Endothelial cell of umbilical vein (primary cell): ENCODE results near the gene LRCH1. TPM values are rescaled to one million over a fixed set of nuclear protein-coding genes. Genes with fewer than 3 reads are reported as not detected.
A peak's percentile ranks its signal among the peaks of the same experiment; 100 is the strongest.

ENCODE experiments used
- BruUV-seq: library from RNA; stranded (reverse); fragments of 400-500 nt; replicated peaks from 2 replicates; lab custom pipeline; 2021; lab: Mats Ljungman, UMichigan
- CTCF ChIA-PET: fragments of 300-600, 350-600 bp; sonication (Branson Sonifier 250); formaldehyde crosslinking; loops from one replicate; lab custom pipeline; 2021; ENCODE audit warnings: antibody characterized with exemption, inconsistent platforms; lab: Charles Lee
- POLR2A ChIA-PET: fragments of 300-600, 350-600 bp; sonication (Branson Sonifier 250); formaldehyde crosslinking; loops from one replicate; lab custom pipeline; 2021; ENCODE audit warnings: antibody characterized with exemption, inconsistent platforms; lab: Charles Lee
- DNase-seq: peaks from one replicate; pipeline ENCODE4 v3.0.0-alpha.2; 2011; ENCODE audit warnings: low read depth, low spot score
- FAIRE-seq: peaks from 2 replicates; lab custom pipeline; 2011; peaks lifted over from hg19 to GRCh38; lab: Jason Lieb, UNC
- H2AFZ ChIP-seq: 2 replicates; pipeline ENCODE4 v1.6.0; 2012; ENCODE audit warnings: low read depth, low read length, control low read depth, inconsistent platforms
- H3K27ac ChIP-seq: 2 replicates; pipeline ENCODE4 v1.5.1; 2011; ENCODE audit warnings: low read depth, mild to moderate bottlenecking, control low read depth, low read length, moderate library complexity; ENCODE audit not compliant: insufficient read depth
- H3K27me3 ChIP-seq, 2 experiments: 2 replicates each; pipeline versions ENCODE4 v1.6.0 to v1.6.1; 2011; ENCODE audit warnings: low read length in 2 of 2, mixed read lengths in 1 of 2; ENCODE audit not compliant: control insufficient read depth in 2 of 2, insufficient read depth in 2 of 2
- H3K36me3 ChIP-seq, 2 experiments: 2 replicates in 1 of 2; 3 replicates in 1 of 2; pipeline ENCODE4 v1.5.1; 2011; ENCODE audit warnings: low read length in 2 of 2, mild to moderate bottlenecking in 1 of 2, moderate library complexity in 1 of 2; ENCODE audit not compliant: control insufficient read depth in 2 of 2, insufficient read depth in 2 of 2; ENCODE audit errors: extremely low read depth in 1 of 2
- H3K4me1 ChIP-seq: 3 replicates; pipeline ENCODE4 v1.5.1; 2011; ENCODE audit warnings: mild to moderate bottlenecking, low read length; ENCODE audit not compliant: control insufficient read depth, insufficient read depth; ENCODE audit errors: extremely low read depth
- H3K4me2 ChIP-seq: 2 replicates; pipeline ENCODE4 v1.6.1; 2011; ENCODE audit warnings: low read length, control low read depth, mixed read lengths; ENCODE audit not compliant: insufficient read depth
- H3K4me3 ChIP-seq, 3 experiments: fragments of 200-600 bp in 1 of 3; sonication (generic), shearing (Covaris generic) in 1 of 3; replicated peaks in 1 of 3; 2 replicates each; pipeline ENCODE4 v1.5.1; 2011 to 2016; ENCODE audit warnings: control low read depth in 3 of 3, low read length in 3 of 3, mild to moderate bottlenecking in 2 of 3, inconsistent platforms in 1 of 3, low read depth in 1 of 3, moderate library complexity in 1 of 3; ENCODE audit not compliant: insufficient read depth in 1 of 3
- H3K79me2 ChIP-seq: 2 replicates; pipeline ENCODE4 v1.6.0; 2012; ENCODE audit warnings: low read length, inconsistent platforms; ENCODE audit not compliant: control insufficient read depth, insufficient read depth
- H3K9ac ChIP-seq: replicated peaks from 2 replicates; pipeline ENCODE3; 2011; ENCODE audit warnings: low read length, control low read depth; ENCODE audit not compliant: insufficient read depth; ENCODE audit errors: extremely low read depth
- H3K9me1 ChIP-seq: replicated peaks from 3 replicates; pipeline ENCODE4 v1.6.0; 2011; ENCODE audit warnings: mild to moderate bottlenecking, low read length; ENCODE audit not compliant: control insufficient read depth, insufficient read depth; ENCODE audit errors: extremely low read depth
- H3K9me3 ChIP-seq: replicated peaks from 2 replicates; pipeline ENCODE4 v1.5.1; 2012; ENCODE audit warnings: low read length, inconsistent platforms; ENCODE audit not compliant: control insufficient read depth, insufficient read depth
- H4K20me1 ChIP-seq: replicated peaks from 2 replicates; pipeline ENCODE3; 2011; ENCODE audit warnings: mild to moderate bottlenecking, low read length; ENCODE audit not compliant: control insufficient read depth, insufficient read depth; ENCODE audit errors: extremely low read depth
- EZH2 ChIP-seq: IDR thresholded peaks from 2 replicates; pipeline ENCODE4 v1.6.1; 2012; ENCODE audit warnings: borderline replicate concordance, low read depth, mild to moderate bottlenecking, moderate library complexity, low read length, inconsistent platforms; ENCODE audit not compliant: severe bottlenecking
- FOS ChIP-seq: IDR thresholded peaks from 2 replicates; pipeline ENCODE4 v1.6.1; 2011; ENCODE audit warnings: mild to moderate bottlenecking, low read length, moderate library complexity, borderline replicate concordance; ENCODE audit not compliant: insufficient read depth
- GATA2 ChIP-seq: IDR thresholded peaks from 2 replicates; pipeline ENCODE4 v1.7.0; 2011; ENCODE audit warnings: low read depth, mild to moderate bottlenecking, moderate library complexity, mixed read lengths, low read length; ENCODE audit not compliant: insufficient read length, insufficient read depth
- JUN ChIP-seq: IDR thresholded peaks from 2 replicates; pipeline ENCODE4 v1.6.1; 2011; ENCODE audit warnings: borderline replicate concordance, low read depth; ENCODE audit not compliant: insufficient read length, insufficient read depth
- MYC ChIP-seq: IDR thresholded peaks from one replicate; pipeline ENCODE4 v1.6.1; 2011; ENCODE audit warnings: mild to moderate bottlenecking, low read depth, low read length
- POLR2A ChIP-seq: IDR thresholded peaks from 2 replicates; pipeline ENCODE4 v1.6.1; 2012; ENCODE audit warnings: low read depth, mild to moderate bottlenecking, control low read depth, low read length
- POLR2AphosphoS5 ChIP-seq: IDR thresholded peaks from 2 replicates; pipeline ENCODE4 v1.6.1; 2012; ENCODE audit warnings: low read depth, mild to moderate bottlenecking, control low read depth, low read length, moderate library complexity; ENCODE audit not compliant: insufficient read depth
- dilution Hi-C: fragments of 300-500 bp; cut with MboI; formaldehyde crosslinking; loops from one replicate; pipeline ENCODE4 v1.15.0; 2019; ENCODE audit warnings: low sequenced_read_pairs; ENCODE audit not compliant: extremely low pct_ligation_motif_present
- intact Hi-C: fragments of 100-400 bp; cut with micrococcal nuclease; formaldehyde crosslinking; loops from one replicate; pipeline ENCODE4 v1.10.0; 2022
- polyA plus RNA-seq, 4 experiments: library from polyadenylated mRNA; depleted of rRNA in 3 of 4; stranded (reverse) in 3 of 4; unstranded in 1 of 4; fragments of >200 nt; gene quantifications; 2 replicates each; pipeline versions ENCODE4 v1.2.1 to v1.2.3, GENCODE V29; 2011 to 2012; ENCODE audit warnings: missing spikeins in 1 of 4
- total RNA-seq: library from RNA; stranded (reverse); gene quantifications from 2 replicates; pipeline ENCODE4 v1.2.3, GENCODE V29; 2021
- TF ChIP-seq, protein P1 (sequence below), 2 donors: IDR thresholded peaks; 1 replicate in 1 of 2; 2 replicates in 1 of 2; pipeline ENCODE4 v1.5.1; 2011; ENCODE audit warnings: low read length in 2 of 2, mild to moderate bottlenecking in 2 of 2, moderate library complexity in 2 of 2, control low read depth in 1 of 2, inconsistent platforms in 1 of 2, low read depth in 1 of 2; ENCODE audit not compliant: insufficient read depth in 1 of 2; ENCODE audit errors: extremely low read depth in 1 of 2
- TF ChIP-seq, protein P2 (sequence below): IDR thresholded peaks from 2 replicates; pipeline ENCODE4 v1.6.1; 2011; ENCODE audit not compliant: insufficient read depth, insufficient read length

LRCH1 gene
- total and polyA plus RNA-seq, 2 donors (not counting 3 experiments of a cell fraction or from before 2014, with no cell fraction given) = 5.4 to 16.5 TPM

DNA sequence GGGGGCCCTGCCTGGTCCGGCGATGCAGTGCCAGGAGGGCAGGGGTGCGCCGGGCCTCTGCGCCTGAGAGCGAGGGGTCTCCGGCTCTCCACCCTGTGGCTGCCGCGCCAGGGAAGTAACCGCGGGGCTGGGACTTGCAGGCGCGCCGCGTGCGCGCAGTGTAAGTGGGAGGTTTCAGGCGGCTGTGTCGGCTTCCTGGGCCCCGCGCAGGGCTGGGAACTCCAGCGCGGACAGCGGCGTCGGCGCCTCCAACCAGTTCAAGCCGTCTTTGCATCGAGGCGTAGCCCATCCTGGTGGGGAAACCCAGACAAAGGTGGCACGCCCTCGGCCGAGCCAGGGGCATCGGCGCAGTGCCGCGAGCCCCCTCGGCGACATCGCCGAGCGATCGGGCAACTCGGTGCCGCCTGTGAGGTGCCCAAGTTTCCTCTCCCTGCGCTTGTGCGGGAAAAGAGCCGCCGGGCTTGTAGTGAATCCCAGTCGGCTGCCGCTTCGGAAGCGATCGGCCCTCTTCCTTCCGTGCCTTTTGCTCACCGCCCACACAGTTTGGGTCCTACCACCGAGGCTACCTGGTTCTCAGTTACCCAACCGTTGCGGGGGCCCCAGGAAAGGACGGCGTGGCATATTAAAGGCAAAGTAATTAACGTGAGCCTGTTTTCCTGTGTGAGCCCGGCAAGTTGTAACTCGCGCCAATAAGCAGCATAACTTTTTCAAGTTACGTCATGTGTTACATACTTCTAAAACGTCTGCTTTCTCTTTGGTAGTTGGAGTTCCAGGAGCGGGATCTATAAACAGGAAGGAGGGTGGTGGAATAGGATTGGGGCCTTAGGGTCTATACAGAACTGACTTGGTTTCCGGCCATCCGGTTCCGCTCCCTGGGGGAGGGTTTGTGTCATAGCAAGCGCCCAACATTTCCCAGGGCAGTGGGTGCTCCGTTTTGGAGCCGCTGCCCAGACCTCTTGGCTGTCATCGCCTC is 1.2 kb downstream of the LRCH1 start:
- H3K79me2 ChIP-seq = peaks cover 31% of the 10 kb centered on the region
- TSS peak; percentile 85 for BruUV-seq
- intact Hi-C loops = loop anchor here (1.0 to 2.0 kb wide), 4 partner anchors 46 to 243 kb away; partner anchors contain the start of gene ESD
- H3K4me3 ChIP-seq = peak overlapping the region; percentile 72 to 92 (median 87)
- no peaks in the 10 kb centered on the region for H3K36me3 ChIP-seq
- H3K4me2 ChIP-seq = peak overlapping the region; percentile 69
- no peak for TF ChIP-seq EZH2
- TF ChIP-seq POLR2AphosphoS5 = peak; percentile 38
- peak; percentile 35 for TF ChIP-seq JUN
- peak overlapping the region; percentile 88 for H3K9ac ChIP-seq
- DNase-seq (peak; percentile 67), FAIRE-seq (peak; percentile 80)
- H3K27ac ChIP-seq = peak overlapping the region; percentile 57
- no peaks in the 10 kb centered on the region for H4K20me1 ChIP-seq
- dilution Hi-C loops = no loop called here
- ChIA-PET POLR2A (no interaction called here), CTCF (interaction anchor here (1.0 to 6.2 kb wide), 4 partner anchors 49 to 168 kb away, joined by 4 to 204 read pairs (median 14); no protein-coding TSS in a partner anchor)
- H3K9me3 ChIP-seq = no peaks in the 10 kb centered on the region
- H3K27me3 ChIP-seq = no peaks in the 10 kb centered on the region
- peak overlapping the region; percentile 66 for H2AFZ ChIP-seq
- H3K9me1 ChIP-seq = no peaks in the 10 kb centered on the region
- peaks cover 31% of the 10 kb centered on the region for H3K4me1 ChIP-seq

DNA sequence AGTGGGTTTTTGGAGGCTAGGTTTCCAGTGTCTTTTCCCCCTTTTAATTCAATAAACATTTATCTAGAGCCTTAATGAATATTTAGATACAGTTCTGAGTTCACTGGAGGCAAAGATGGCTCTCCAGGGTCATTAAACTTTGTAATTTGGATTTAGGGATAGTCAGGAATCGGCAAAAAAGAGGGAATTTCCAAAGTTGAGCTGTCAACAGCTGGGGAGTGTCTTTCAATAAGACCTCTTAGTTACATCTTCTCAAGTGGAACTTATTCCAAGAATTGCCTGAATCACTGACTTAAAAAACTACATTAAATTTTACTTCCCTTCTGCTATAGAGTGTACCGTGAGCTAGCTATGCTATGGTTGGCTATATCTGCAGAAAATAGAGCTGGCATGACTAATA is 2.0 kb downstream of the LRCH1 start:
- H3K4me3 ChIP-seq = peak overlapping the region in 2 of 3 experiments; percentile 72 to 87
- H3K27me3 ChIP-seq = no peaks in the 10 kb centered on the region
- peak overlapping the region; percentile 38 for H3K27ac ChIP-seq
- CTCF ChIA-PET = interaction anchor here (1.1 to 2.2 kb wide), 5 partner anchors 40 to 166 kb away, joined by 4 to 24 read pairs (median 5); no protein-coding TSS in a partner anchor
- no peaks in the 10 kb centered on the region for H3K36me3 ChIP-seq
- POLR2A ChIA-PET = no interaction called here
- H3K9ac ChIP-seq = peak overlapping the region; percentile 88
- peak; percentile 24 for DNase-seq
- dilution Hi-C loops (no loop called here), intact Hi-C loops (loop anchor here (1.0 to 2.0 kb wide), 3 partner anchors 45 to 242 kb away; partner anchors contain the start of gene ESD)
- TSS peak; percentile 28 for BruUV-seq
- H3K9me1 ChIP-seq = no peaks in the 10 kb centered on the region
- TF ChIP-seq, protein P1, sequence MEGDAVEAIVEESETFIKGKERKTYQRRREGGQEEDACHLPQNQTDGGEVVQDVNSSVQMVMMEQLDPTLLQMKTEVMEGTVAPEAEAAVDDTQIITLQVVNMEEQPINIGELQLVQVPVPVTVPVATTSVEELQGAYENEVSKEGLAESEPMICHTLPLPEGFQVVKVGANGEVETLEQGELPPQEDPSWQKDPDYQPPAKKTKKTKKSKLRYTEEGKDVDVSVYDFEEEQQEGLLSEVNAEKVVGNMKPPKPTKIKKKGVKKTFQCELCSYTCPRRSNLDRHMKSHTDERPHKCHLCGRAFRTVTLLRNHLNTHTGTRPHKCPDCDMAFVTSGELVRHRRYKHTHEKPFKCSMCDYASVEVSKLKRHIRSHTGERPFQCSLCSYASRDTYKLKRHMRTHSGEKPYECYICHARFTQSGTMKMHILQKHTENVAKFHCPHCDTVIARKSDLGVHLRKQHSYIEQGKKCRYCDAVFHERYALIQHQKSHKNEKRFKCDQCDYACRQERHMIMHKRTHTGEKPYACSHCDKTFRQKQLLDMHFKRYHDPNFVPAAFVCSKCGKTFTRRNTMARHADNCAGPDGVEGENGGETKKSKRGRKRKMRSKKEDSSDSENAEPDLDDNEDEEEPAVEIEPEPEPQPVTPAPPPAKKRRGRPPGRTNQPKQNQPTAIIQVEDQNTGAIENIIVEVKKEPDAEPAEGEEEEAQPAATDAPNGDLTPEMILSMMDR (IDR thresholded peaks at IDR 0.05; ENCODE audit: extremely low read depth in 1 of 2, insufficient read depth in 1 of 2, low read depth in 1 of 2, low read length in 2 of 2) = no peak
- TF ChIP-seq EZH2 = no peak
- TF ChIP-seq MYC = no peak
- TF ChIP-seq POLR2AphosphoS5 = no peak
- TF ChIP-seq, protein P2, sequence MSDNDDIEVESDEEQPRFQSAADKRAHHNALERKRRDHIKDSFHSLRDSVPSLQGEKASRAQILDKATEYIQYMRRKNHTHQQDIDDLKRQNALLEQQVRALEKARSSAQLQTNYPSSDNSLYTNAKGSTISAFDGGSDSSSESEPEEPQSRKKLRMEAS = no peak
- no peak for TF ChIP-seq POLR2A
- TF ChIP-seq FOS = no peak
- TF ChIP-seq GATA2 = no peak
- no peak for TF ChIP-seq JUN
- H4K20me1 ChIP-seq = no peaks in the 10 kb centered on the region
- peaks cover 39% of the 10 kb centered on the region for H3K4me1 ChIP-seq
- no peaks in the 10 kb centered on the region for H3K9me3 ChIP-seq
- H3K79me2 ChIP-seq = peaks cover 36% of the 10 kb centered on the region
- FAIRE-seq = no peak
- H3K4me2 ChIP-seq = peak overlapping the region; percentile 69
- H2AFZ ChIP-seq = no peak overlapping the region
